ES-I3 (cell line): ENCODE measurements around the gene ASH1L.

Experiments
- H3K36me3 ChIP-seq: 2 replicates; pipeline ENCODE4 v1.6.1; 2013; ENCODE audit warnings: mild to moderate bottlenecking, low read length, control low read depth, moderate library complexity; ENCODE audit not compliant: insufficient read depth
- H3K4me1 ChIP-seq: 2 replicates; pipeline ENCODE4 v1.6.1; 2013; ENCODE audit warnings: mild to moderate bottlenecking, control low read depth, low read length; ENCODE audit not compliant: insufficient read depth
- H3K9ac ChIP-seq: 2 replicates; pipeline ENCODE4 v1.6.1; 2013; ENCODE audit warnings: low read depth, mild to moderate bottlenecking, low read length, moderate library complexity
- H3K9me3 ChIP-seq: 2 replicates; pipeline ENCODE4 v1.6.1; 2013; ENCODE audit warnings: mild to moderate bottlenecking, low read length, moderate library complexity; ENCODE audit not compliant: control insufficient read depth, insufficient read depth

The ASH1L gene

DNA sequence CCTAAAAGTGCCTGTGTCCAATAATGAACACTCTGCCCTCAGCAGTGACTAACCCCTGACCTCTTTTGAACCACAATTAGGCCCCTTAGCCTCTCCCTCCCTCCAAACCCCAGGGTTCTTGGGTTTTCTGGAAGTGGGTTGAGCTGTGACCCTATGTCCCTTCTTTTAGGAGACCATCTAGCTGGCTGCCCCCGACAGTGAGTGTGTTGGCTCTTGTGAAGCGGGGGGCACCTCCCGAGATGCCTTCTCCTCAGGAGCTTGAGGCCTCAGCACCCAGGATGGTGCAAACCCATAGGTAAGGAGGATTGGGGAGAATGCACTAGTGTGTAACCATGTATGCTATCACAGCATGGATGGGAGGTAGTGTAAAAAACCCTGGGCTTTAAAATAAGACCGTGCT is 234.6 kb downstream of the ASH1L start:
- Histone ChIP-seq H3K4me1 (no peaks in the 10 kb centered on the region), H3K9ac (no peak overlapping the region), H3K36me3 (no peaks in the 10 kb centered on the region; the same call in 1 of the 2 replicates)

DNA sequence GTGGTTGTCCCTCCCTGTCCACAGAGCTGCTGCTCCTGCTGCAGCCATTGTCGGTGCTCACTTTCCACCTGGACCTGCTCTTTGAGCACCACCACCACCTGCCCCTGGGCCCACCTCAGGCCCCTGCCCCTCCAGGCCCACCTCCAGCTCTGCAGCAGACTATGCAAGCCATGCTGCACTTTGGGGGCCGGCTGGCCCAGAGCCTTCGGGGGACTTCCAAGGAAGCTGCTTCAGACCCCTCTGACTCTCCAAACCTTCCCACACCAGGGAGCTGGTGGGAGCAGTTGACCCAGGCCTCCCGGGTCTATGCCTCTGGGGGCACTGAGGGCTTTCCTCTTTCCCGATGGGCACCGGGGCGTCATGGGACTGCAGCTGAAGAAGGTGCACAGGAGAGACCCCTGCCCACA is 236.0 kb downstream of the ASH1L start:
- Histone ChIP-seq H3K36me3 (no peaks in the 10 kb centered on the region; the same call in 1 of the 2 replicates), H3K4me1 (peaks cover 4% of the 10 kb centered on the region; the same call in 1 of the 2 replicates), H3K9ac (no peak overlapping the region), H3K9me3 (no peaks in the 10 kb centered on the region)

More for the DNA sequence above, 234.6 kb downstream of the ASH1L start:
- H3K9me3 ChIP-seq, result no peaks in the 10 kb centered on the region

DNA sequence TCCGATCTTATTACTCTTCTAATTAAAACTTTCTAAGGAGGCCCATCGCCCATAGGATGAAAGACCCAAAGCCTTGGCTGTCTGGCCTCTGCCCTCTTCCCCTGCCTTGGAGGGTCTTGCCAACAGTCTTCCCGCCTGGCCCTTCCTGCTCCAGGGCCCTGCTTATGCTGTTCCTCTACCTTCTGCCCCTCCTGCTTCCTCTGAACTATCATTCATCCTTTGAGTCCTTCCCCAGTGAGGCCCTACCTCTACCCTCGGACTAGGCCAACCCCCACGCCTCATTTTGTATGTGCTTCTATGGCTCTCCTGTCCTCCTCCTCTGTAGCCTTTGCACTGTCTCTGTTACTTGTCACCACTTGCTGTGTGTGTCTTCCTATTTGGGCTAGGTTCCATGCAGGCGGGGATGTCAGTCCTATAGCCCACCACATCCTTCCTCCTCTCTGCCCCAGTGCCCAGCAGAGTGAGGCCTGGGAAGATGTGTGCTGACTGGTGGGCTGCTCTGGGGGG is 236.5 kb downstream of the ASH1L start:
- H3K36me3 ChIP-seq, result no peaks in the 10 kb centered on the region; the same call in 1 of the 2 replicates
- H3K4me1 ChIP-seq, result peaks cover 7% of the 10 kb centered on the region; the same call in 1 of the 2 replicates
- no peaks in the 10 kb centered on the region for H3K9me3 ChIP-seq
- no peak overlapping the region for H3K9ac ChIP-seq

DNA sequence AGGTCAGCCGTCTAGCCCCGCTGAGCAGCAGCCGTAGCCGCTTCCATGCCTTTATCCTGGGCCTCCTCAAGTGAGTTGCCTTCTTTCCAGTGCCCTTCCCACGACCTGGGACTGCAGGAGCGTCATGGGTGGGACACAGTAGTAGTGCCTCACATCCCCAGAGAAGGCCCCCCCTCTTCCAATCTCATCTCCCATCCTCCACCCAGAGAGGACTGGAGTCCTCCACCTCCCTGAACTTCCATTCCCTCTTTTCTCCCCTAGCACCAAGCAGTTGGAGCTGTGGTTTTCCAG is 237.1 kb downstream of the ASH1L start:
- Histone ChIP-seq H3K36me3 (no peaks in the 10 kb centered on the region; the same call in 1 of the 2 replicates), H3K4me1 (peaks cover 7% of the 10 kb centered on the region; the same call in 1 of the 2 replicates), H3K9ac (peak overlapping the region; percentile 96), H3K9me3 (no peaks in the 10 kb centered on the region)

DNA sequence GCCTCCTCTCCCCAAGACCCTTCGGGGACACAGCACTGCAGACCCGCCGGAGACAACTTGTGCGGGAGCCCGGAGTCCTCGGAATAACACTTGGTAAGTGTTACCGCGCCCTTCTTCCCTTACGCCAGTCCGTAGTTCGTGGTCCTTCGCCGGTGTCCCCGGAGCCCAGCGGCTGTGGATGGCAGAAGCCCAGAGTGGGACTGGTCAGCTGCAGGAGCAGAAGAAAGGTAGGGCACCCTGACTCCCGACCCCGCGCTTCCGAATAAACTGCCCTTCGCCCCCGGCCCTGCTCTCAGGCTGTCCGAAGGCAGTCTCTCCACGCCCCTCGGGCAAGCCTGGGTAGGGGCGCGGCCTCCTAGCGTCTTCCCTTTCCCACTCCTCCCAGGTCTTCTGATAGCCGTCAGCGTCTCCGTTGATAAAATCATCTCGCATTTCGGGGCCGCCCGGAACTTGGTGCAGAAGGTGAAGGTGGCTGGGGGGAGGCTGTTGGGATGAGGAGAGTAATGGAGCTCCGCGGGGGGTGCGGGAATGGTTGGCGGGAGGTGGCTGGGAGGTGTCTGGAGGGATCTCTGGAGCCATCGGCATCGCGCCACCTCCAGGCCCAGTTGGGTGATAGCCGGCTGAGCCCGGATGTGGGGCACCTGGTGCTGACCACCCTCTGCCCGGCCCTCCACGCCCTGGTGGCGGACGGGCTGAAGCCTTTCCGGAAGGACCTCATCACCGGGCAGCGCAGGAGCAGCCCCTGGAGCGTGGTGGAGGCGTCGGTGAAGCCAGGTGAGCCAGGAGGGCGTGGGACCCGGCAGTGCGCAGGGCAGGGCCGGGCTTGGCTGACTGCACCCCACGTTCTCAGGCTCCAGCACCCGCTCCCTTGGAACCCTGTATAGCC is 237.6 kb downstream of the ASH1L start:
- Histone ChIP-seq H3K9me3 (no peaks in the 10 kb centered on the region), H3K4me1 (peaks cover 13% of the 10 kb centered on the region; the same call in 1 of the 2 replicates), H3K9ac (peak overlapping the region; percentile 96), H3K36me3 (no peaks in the 10 kb centered on the region; the same call in 1 of the 2 replicates)

DNA sequence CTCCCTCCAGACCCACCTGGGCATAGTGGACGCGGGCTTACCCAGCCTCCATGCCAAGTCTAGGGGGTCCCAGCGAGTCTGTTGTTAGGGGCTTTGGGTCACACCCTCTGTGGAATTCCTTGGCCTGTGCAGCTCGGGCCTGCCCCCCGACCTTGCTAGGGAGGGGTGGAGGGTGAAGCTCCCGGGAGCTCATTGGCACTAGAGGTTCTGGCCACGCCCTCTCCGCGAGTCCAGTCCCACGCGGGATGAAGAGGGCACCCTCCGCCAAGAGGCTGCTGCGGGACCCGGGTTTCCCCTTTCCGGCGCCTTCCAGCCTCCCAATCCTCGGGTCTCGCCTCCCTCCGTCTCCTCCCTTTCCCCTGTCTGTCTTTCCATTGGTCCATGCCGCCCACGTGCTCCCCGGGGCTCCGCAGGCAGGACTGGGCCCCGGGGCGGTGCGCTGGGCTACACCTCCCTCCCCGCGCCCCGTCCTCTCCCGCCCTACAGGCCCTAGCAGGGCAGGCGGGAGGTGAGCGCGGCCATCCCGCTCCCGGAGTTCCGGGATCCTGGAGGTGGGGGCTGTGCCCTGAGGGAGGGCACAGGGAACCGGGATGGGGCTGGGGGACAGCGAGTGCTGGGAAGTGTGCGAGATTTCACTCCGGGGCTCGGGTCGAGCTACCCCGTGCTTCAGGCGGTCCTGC is 238.4 kb downstream of the ASH1L start:
- peak overlapping the region; percentile 96 for H3K9ac ChIP-seq
- no peaks in the 10 kb centered on the region for H3K9me3 ChIP-seq
- H3K36me3 ChIP-seq, result no peaks in the 10 kb centered on the region; the same call in 1 of the 2 replicates
- H3K4me1 ChIP-seq, result peaks cover 17% of the 10 kb centered on the region; the same call in 1 of the 2 replicates

DNA sequence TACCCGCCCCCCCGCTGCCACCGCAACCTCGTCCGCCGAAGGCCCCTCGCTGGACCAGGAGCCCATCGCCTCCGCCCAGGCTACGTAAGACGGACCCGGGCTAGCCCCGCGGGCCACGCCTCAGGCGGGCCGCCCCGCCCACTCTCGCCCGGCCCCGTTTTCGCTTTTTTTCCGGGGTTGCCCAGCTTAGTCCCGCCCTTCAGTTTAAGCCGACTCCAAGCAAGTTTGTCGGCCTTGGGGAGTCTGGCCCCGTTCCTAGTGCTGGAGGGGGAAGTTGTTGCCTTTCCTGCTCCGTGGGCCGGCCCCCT is 238.9 kb downstream of the ASH1L start:
- H3K9me3 ChIP-seq, result no peaks in the 10 kb centered on the region
- H3K9ac ChIP-seq, result peak overlapping the region; percentile 96
- no peaks in the 10 kb centered on the region; the same call in 1 of the 2 replicates for H3K36me3 ChIP-seq
- H3K4me1 ChIP-seq, result peaks cover 17% of the 10 kb centered on the region; the same call in 1 of the 2 replicates

DNA sequence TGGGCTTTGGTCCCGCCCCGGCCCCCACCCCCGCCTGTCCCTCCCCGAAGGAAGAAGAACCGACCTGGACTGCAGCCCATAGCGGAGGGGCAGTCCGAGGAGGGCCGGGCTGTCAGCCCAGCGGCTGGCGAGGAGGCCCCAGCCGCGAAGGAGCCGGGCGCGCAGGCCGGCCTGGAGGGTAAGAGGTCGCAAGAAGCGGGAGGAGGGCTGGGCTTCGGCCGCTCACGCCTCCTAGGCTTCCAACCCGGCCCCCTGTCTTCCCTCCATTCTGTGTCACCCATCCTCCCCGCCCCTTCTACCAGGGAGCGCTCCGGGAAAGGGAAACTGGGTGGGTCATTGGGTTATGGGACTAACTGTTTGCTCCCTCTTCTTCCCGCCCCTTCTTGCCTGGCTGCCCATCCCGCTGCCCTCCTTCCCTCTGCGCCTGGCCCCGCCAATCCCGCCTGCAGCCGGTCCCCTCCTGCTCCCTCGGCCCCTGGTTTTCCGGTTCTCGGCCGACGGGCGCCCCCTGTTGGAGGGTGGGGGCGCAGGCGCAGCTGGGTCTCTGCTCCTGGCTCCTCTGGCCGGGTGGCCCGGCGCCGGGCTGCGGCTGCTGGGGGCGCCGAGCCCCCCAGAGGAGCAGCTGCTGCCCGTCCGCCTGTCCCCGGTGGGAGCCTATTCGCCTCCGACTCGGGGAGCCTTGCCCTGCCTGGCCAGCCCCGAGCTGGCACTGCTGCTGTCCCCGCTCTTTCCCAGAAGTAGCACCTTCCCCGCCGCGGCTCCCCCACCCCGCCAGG is 239.5 kb downstream of the ASH1L start:
- H3K9ac ChIP-seq, result peak overlapping the region; percentile 96
- H3K4me1 ChIP-seq, result peaks cover 17% of the 10 kb centered on the region; the same call in 1 of the 2 replicates
- H3K36me3 ChIP-seq, result no peaks in the 10 kb centered on the region; the same call in 1 of the 2 replicates
- H3K9me3 ChIP-seq, result no peaks in the 10 kb centered on the region

DNA sequence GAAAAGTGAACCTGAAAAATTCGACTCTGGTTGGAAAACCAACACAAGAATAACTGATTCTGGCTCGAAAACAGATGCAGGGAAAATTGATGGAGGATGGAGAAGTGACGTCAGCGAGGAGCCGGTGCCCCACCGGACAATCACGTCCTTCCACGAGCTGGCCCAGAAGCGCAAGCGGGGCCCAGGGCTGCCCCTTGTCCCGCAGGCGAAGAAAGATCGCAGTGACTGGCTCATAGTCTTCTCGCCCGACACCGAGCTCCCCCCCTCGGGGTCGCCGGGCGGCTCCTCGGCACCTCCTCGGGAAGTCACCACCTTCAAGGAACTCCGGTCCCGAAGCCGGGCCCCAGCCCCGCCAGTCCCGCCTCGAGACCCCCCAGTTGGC is 240.0 kb downstream of the ASH1L start:
- Histone ChIP-seq H3K36me3 (no peaks in the 10 kb centered on the region; the same call in 1 of the 2 replicates), H3K9ac (peak overlapping the region; percentile 75; the same call in 1 of the 2 replicates), H3K4me1 (peaks cover 17% of the 10 kb centered on the region; the same call in 1 of the 2 replicates)

DNA sequence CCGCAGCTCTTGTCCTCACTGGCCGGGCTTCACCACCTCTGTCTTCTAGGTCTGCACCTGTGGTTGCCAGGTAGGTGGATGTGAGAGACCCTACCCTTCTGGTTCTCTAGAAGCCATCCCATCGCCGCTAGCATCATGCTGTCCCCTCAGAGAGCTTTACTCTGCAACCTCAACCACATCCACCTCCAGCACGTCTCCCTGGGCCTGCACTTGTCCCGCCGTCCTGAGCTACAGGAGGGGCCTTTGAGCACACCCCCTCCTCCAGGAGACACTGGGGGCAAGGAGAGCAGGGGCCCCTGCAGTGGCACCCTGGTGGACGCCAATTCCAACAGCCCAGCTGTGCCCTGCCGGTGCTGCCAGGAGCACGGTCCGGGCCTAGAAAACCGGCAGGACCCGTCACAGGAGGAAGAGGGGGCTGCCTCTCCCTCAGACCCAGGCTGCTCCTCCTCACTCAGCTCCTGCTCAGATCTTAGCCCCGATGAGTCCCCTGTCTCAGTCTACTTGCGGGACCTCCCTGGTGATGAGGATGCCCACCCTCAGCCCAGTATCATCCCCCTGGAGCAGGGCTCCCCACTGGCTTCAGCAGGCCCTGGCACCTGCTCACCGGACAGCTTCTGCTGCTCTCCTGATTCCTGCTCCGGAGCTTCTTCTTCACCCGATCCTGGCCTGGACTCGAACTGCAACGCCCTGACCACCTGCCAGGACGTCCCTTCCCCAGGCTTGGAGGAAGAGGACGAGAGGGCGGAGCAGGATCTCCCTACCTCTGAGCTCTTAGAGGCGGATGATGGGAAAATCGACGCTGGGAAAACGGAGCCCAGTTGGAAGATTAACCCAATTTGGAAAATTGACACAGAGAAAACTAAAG is 240.7 kb downstream of the ASH1L start:
- H3K9me3 ChIP-seq, result no peaks in the 10 kb centered on the region
- peak overlapping the region; percentile 75; the same call in 1 of the 2 replicates for H3K9ac ChIP-seq
- no peaks in the 10 kb centered on the region; the same call in 1 of the 2 replicates for H3K36me3 ChIP-seq
- H3K4me1 ChIP-seq, result peaks cover 17% of the 10 kb centered on the region; the same call in 1 of the 2 replicates

More for the DNA sequence above, 240.0 kb downstream of the ASH1L start:
- no peaks in the 10 kb centered on the region for H3K9me3 ChIP-seq

DNA sequence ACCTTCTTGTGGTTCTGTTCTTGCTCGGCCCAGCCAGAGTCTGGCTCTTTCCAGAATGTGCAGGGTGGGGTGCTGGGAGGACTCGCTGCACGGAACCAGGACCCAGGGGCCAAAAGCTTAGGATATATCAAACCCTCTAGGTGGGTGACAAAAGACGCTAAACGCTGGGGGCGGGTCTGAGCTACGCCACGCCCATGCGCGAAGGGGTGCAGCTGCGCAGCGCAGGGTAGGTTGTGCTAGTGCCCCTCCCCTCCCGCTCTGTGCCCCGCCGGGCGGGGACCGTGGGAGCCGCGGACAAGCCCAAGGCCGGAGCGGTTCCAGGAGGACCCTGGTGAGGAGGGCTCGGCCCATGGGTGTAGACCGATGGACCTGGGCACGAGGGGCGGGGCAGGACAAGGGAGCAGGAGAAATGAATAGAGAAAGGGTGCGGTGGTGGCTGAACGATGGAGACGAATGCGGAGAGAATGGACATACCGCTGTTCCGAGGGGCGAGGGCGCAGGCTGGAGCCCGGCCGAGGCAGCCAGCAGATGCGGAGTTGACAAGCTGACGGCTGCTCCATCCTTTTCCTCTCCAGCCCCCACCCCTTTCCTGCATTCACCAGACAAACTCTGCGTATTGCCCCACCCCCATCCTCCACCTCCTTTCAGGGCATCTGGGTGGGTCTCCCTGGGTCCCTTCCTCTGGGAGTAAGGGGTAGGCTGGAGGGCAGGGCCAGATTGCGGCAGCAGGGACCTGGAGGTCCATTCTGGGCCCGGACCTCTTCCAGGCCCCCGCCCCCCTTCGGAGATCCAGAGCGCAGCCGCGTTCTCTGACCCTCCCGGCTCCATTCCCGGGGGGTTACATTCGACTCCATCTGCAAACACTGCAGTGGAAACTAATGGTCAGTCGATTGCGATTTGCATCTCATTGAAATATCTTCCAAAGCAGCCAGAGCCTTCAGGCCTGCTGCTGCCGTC is 241.7 kb downstream of the ASH1L start, which contains the start of gene RUSC1:
Gene RUSC1 (plus strand): TSS at position 234 of the 957 bp plus-strand sequence. CDS start 880 bp downstream, outside the sequence.
- no peaks in the 10 kb centered on the region; the same call in 1 of the 2 replicates for H3K36me3 ChIP-seq
- H3K9ac ChIP-seq, result peak within 1 kb of the TSS; percentile 75; the same call in 1 of the 2 replicates
- peaks cover 17% of the 10 kb centered on the region; the same call in 1 of the 2 replicates for H3K4me1 ChIP-seq

DNA sequence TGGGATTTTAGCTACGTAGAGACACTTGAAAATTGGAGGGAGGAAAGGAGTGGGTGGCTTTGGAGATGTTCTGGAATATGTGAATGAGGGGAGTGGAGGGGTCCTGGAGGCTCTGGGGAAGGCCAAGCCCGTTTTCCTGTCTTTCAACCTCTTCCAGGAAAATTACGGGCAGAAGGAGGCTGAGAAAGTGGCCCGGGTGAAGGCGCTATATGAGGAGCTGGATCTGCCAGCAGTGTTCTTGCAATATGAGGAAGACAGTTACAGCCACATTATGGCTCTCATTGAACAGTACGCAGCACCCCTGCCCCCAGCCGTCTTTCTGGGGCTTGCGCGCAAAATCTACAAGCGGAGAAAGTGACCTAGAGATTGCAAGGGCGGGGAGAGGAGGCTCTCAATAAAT is 242.4 kb downstream of the ASH1L start:
- Histone ChIP-seq H3K36me3 (no peaks in the 10 kb centered on the region; the same call in 1 of the 2 replicates), H3K9me3 (no peaks in the 10 kb centered on the region), H3K4me1 (peaks cover 17% of the 10 kb centered on the region; the same call in 1 of the 2 replicates), H3K9ac (peak overlapping the region; percentile 75; the same call in 1 of the 2 replicates)

More for the DNA sequence above, 241.7 kb downstream of the ASH1L start, which contains the start of gene RUSC1:
- no peaks in the 10 kb centered on the region for H3K9me3 ChIP-seq
